Esophagus muscularis mucosa (tissue), 3 donors: ENCODE measurements around the gene GPR12.

Experiments
- CTCF ChIP-seq, 3 experiments: fragments of 200-600 bp in 2 of 3; fragments of 450-650 bp in 1 of 3; sonication (generic) in 2 of 3; IDR thresholded peaks; one replicate each; pipeline ENCODE4 v1.5.1; 2017 to 2019; ENCODE audit warnings: antibody characterized with exemption in 3 of 3, mild to moderate bottlenecking in 2 of 3, moderate library complexity in 1 of 3
- POLR2AphosphoS5 ChIP-seq, 2 donors: sonication (generic); formaldehyde crosslinking; IDR thresholded peaks; one replicate each; pipeline ENCODE4 v1.6.1; 2017; ENCODE audit warnings: antibody characterized with exemption in 2 of 2

- TF ChIP-seq CTCF (IDR thresholded peaks at IDR 0.05) (no peak), POLR2AphosphoS5 (IDR thresholded peaks at IDR 0.05) (no peak)
These were observed 17.8 kb downstream of the GPR12 start for GRCh38 chr13:26742691-26743358.
